ENCODE results near the gene C1orf21. TPM values are rescaled to one million over a fixed set of nuclear protein-coding genes. Genes with fewer than 3 reads are reported as not detected.

Gene C1orf21
- polyA plus RNA-seq, 1 experiment = 4.3 TPM

- POLR2A ChIA-PET = no interaction called here
- TF ChIP-seq, protein P1, sequence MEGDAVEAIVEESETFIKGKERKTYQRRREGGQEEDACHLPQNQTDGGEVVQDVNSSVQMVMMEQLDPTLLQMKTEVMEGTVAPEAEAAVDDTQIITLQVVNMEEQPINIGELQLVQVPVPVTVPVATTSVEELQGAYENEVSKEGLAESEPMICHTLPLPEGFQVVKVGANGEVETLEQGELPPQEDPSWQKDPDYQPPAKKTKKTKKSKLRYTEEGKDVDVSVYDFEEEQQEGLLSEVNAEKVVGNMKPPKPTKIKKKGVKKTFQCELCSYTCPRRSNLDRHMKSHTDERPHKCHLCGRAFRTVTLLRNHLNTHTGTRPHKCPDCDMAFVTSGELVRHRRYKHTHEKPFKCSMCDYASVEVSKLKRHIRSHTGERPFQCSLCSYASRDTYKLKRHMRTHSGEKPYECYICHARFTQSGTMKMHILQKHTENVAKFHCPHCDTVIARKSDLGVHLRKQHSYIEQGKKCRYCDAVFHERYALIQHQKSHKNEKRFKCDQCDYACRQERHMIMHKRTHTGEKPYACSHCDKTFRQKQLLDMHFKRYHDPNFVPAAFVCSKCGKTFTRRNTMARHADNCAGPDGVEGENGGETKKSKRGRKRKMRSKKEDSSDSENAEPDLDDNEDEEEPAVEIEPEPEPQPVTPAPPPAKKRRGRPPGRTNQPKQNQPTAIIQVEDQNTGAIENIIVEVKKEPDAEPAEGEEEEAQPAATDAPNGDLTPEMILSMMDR (IDR thresholded peaks at IDR 0.05; ENCODE audit: insufficient read depth, low read depth, low read length) = no peak
- DNase-seq (ENCODE audit: low read depth) = no peak
- no peaks in the 10 kb centered on the region for H3K36me3 ChIP-seq (ENCODE audit: control insufficient read depth, insufficient read depth, low read length)
- CTCF ChIA-PET = interaction anchor here (2.2 kb wide), 1 partner anchor 260 kb away, joined by 6 read pairs; no protein-coding TSS in a partner anchor
- no peak overlapping the region for H3K4me3 ChIP-seq (ENCODE audit: low read depth, low read length)
- H3K27me3 ChIP-seq (ENCODE audit: control insufficient read depth, insufficient read depth, low read length) = no peaks in the 10 kb centered on the region
These were observed 17.3 kb downstream of the C1orf21 start for GRCh38 chr1:184403961-184404726.

- CTCF ChIA-PET = interaction anchor here (2.2 kb wide), 1 partner anchor 259 kb away, joined by 6 read pairs; no protein-coding TSS in a partner anchor
- Histone ChIP-seq H3K36me3 (ENCODE audit: control insufficient read depth, insufficient read depth, low read length) (no peaks in the 10 kb centered on the region), H3K4me3 (ENCODE audit: low read depth, low read length) (no peak overlapping the region), H3K27me3 (ENCODE audit: control insufficient read depth, insufficient read depth, low read length) (no peaks in the 10 kb centered on the region)
- DNase-seq (ENCODE audit: low read depth) = no peak
- POLR2A ChIA-PET = no interaction called here
- TF ChIP-seq, protein P1 (IDR thresholded peaks at IDR 0.05; ENCODE audit: insufficient read depth, low read depth, low read length) = no peak
These were observed 17.8 kb downstream of the C1orf21 start for GRCh38 chr1:184404727-184405027.

DNA sequence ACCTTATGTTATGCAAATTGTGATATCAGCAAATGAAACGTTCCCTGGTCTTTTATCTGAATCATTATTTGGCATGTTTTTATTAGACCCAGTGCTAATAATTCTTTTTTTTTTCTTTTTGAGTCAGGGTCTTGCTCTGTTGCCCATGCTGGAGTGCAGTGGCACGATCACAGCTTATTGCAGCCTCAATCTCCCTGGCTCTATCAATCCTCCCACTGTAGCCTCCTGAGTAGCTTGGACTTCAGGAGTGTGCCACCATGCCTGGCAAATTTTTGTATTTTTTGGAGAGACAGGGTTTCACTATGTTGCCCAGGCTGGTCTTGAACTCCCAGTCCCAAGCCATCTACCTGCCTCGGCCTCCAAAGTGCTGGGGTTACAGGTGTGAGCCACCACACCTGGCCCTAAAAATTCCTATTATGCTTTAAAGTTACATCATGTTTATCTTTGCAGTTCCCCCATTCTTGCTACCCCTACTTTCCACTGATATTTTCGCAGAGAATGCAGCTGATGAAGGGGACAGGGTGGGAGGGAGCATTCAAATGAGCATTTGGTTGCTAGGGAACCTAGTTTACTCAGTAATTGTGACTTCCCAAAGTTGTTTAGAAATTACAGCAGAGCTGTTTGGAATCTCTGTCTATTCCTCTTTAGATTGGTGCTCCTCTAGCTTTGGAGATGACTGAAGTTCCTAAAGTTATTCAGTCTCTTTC is 18.4 kb downstream of the C1orf21 start:
- TF ChIP-seq, protein P1 (IDR thresholded peaks at IDR 0.05; ENCODE audit: insufficient read depth, low read depth, low read length) = no peak
- no peaks in the 10 kb centered on the region for H3K27me3 ChIP-seq (ENCODE audit: control insufficient read depth, insufficient read depth, low read length)
- no peak overlapping the region for H3K4me3 ChIP-seq (ENCODE audit: low read depth, low read length)
- ChIA-PET POLR2A (no interaction called here), CTCF (interaction anchor here (0.9 to 2.2 kb wide), 2 partner anchors 12 to 259 kb away, joined by 3 to 6 read pairs; no protein-coding TSS in a partner anchor)
- H3K36me3 ChIP-seq (ENCODE audit: control insufficient read depth, insufficient read depth, low read length) = no peaks in the 10 kb centered on the region
- DNase-seq (ENCODE audit: low read depth) = no peak

DNA sequence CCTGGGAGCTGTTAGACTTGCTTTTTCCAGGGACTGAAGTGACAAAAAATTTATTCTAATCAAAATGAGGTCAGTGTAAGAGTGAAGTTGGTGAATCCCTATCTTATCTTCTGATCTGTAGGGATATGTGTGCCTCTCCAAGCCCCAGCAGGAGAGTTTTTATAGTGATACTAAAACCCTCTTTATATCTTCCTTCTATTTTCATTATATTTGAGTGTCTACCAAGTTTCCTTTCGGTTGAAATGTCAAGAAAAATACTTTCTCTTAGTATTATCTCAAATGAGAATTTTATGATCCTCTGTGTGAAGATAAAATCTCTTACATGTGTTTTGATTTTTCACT is 18.9 kb downstream of the C1orf21 start:
- no peak overlapping the region for H3K4me3 ChIP-seq (ENCODE audit: low read depth, low read length)
- CTCF ChIA-PET = interaction anchor here (0.9 to 2.2 kb wide), 2 partner anchors 11 to 258 kb away, joined by 3 to 6 read pairs; no protein-coding TSS in a partner anchor
- TF ChIP-seq, protein P1 (IDR thresholded peaks at IDR 0.05; ENCODE audit: insufficient read depth, low read depth, low read length) = no peak
- DNase-seq (ENCODE audit: low read depth) = no peak
- POLR2A ChIA-PET = no interaction called here
- no peaks in the 10 kb centered on the region for H3K27me3 ChIP-seq (ENCODE audit: control insufficient read depth, insufficient read depth, low read length)
- no peaks in the 10 kb centered on the region for H3K36me3 ChIP-seq (ENCODE audit: control insufficient read depth, insufficient read depth, low read length)

DNA sequence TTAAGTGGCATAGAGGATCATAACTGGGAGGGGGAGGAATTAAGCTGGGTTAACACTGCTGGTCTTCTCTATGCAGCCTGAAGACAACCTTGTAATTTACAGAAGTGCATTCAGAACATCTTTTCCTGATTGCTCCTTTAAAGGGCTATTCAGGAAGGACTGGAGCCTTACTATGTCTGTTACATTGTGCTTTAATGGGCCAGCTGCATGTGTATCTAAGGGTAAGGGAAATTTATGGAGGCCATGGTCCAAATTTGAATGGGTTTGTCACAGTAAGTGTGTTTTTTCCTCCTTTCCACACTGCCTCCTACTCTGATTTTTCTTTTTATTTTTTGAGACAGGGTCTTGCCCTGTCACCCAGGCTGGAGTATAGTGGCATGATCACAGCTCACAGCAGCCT is 19.6 kb downstream of the C1orf21 start:
- ChIA-PET POLR2A (no interaction called here), CTCF (no interaction called here)
- Histone ChIP-seq H3K27me3 (ENCODE audit: control insufficient read depth, insufficient read depth, low read length) (no peaks in the 10 kb centered on the region), H3K36me3 (ENCODE audit: control insufficient read depth, insufficient read depth, low read length) (no peaks in the 10 kb centered on the region), H3K4me3 (ENCODE audit: low read depth, low read length) (no peak overlapping the region)
- DNase-seq (ENCODE audit: low read depth) = no peak
- TF ChIP-seq, protein P1 (IDR thresholded peaks at IDR 0.05; ENCODE audit: insufficient read depth, low read depth, low read length) = no peak

Data from BJ (cell line).